Measurements from ENCODE around the gene ADARB1. TPM values are rescaled to one million over a fixed set of nuclear protein-coding genes. Genes with fewer than 3 reads are reported as not detected.
"Not testable (repeated sequence)": the region's sequence is repeated elsewhere in the genome, so short reads cannot be mapped to it uniquely, and the experiment has no call there.

The ADARB1 gene
- total RNA-seq, 5 donors from 2014 or later (not counting 1 experiment from before 2014, with no cell fraction given) = 39.7 to 50.3 (median 44.5) TPM

DNA sequence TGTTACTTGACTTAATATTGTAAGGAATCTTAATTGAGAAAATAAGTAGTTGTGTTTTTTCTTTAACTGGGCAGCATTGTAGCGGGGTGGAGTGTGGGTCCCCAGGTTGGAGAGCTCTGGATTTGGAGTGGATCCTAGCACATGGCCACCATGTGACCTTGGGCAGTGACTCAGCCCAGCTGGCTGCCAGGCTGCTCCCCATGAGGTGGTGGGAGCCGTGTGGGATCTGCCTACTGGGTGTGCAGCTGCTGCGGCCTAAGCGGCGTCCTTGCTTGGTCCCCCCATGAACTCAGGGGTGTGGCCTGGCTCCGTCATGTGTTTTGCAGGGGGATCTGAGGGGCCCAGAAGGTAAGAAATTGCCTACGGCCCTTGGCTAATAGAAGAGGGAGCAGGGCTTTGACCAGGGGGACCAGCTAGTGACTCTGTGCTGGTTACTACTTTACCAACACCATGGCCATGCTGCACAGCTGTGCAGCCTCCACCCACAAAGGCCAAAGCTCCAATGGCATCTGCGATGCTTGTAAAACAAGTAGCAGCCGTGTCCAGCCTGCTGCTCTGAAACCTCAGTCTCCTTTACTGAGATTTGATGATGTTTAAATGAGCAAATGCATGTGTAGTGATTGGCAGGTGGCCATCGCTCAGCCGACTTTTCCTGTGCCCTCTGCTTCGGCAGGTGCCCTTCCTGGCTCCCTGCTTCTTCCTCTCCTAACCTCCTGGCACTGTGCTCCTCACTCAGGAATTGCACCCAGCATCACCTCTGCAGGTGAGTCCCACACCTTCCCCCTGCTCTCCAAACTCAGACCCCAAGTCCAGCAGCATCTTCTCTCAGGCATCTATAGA, 68.3 kb downstream of the ADARB1 start:
- CTCF ChIA-PET = interaction anchor here in 1 of 2 donors (1.2 kb wide), 1 partner anchor 150 kb away, joined by 3 read pairs; no protein-coding TSS in a partner anchor

DNA sequence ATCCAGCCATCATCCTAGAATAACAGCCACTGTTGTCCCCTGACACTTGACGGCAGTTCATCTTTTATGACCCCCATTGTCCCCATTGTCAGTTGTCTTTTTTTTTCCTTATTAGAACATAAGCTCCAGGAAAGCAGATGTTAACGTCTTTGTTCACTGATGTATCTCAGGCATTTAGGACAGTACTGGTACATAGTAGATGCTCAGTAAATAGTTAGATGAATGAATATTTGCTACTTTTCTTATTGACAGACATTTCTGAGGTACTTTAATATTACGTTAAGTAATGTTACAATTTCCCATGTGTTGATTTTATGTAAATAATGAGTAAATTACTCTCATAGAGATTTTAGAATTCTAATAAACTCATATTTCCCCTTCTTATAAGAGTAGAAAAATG, 69.5 kb downstream of the ADARB1 start:
- H3K36me3 Mint-ChIP-seq = peaks cover 41% of the 10 kb centered on the region
- no CpG with 5 or more reads among the region's 3 CpGs for WGBS (ENCODE audit: insufficient coverage)

More for the DNA sequence above, 68.3 kb downstream of the ADARB1 start:
- no peak overlapping the region for H3K27ac ChIP-seq (ENCODE audit: low read length)
- Mint-ChIP-seq H3K4me1 (peaks cover 8 to 18% (median 15%) of the 10 kb centered on the region in 3 donors), H3K27me3 (no peaks in the 10 kb centered on the region), H3K27ac (no peak overlapping the region), H3K9me3 (no peaks in the 10 kb centered on the region), H3K36me3 (peaks cover 35% of the 10 kb centered on the region), H3K4me3 (no peak overlapping the region)
- POLR2A ChIA-PET = no interaction called here
- peaks cover 0 to 5% of the 10 kb centered on the region in 2 experiments for H3K4me1 ChIP-seq (ENCODE audit: control insufficient read depth in 1 of 2, extremely low read depth in 1 of 2, insufficient read depth in 2 of 2, low read length in 2 of 2)
- H3K9me3 ChIP-seq = no peaks in the 10 kb centered on the region
- WGBS (ENCODE audit: insufficient coverage) = 97% methylated on average over 9 of the region's 12 CpGs
- no peak overlapping the region for H3K4me3 ChIP-seq (ENCODE audit: control insufficient read depth in 1 of 2, extremely low read depth in 1 of 2, low read length in 1 of 2)
- H3K27me3 ChIP-seq (replicated peaks in 1 of 2; ENCODE audit: control insufficient read depth in 2 of 2, extremely low read depth in 1 of 2, insufficient read depth in 2 of 2, low read length in 1 of 2) = no peaks in the 10 kb centered on the region
- DNase-seq (no peak), ATAC-seq (replicated peaks in 1 of 4) (no peak)
- peaks cover 12 to 17% of the 10 kb centered on the region in 2 donors for H3K36me3 ChIP-seq (ENCODE audit: control insufficient read depth in 2 of 2, extremely low read depth in 1 of 2, insufficient read depth in 1 of 2, low read length in 1 of 2)

DNA sequence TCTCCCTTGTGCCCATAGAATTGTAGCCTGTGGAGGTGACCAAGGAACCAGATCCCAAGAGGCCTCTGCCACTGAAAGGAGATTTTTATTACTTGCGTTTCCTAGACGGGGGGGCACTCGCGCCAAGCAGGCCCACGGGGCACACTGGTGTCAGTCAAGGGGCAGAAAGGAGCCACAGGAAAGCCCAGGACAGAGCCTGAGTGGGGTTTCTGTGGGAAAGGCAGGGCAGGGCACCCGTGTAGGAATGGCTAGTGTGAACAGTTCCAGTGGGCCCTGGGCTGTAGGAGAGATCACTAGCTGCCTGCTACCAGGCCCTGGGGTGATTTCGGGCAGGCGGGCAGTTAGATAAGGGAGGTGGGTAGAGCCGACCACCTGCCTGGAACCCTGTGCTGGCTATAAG, 70.8 kb downstream of the ADARB1 start:
- H3K27ac ChIP-seq (ENCODE audit: low read length) = no peak overlapping the region
- Mint-ChIP-seq H3K4me1 (peaks cover 2 to 11% (median 4%) of the 10 kb centered on the region in 3 donors), H3K36me3 (peaks cover 42% of the 10 kb centered on the region), H3K9me3 (no peaks in the 10 kb centered on the region), H3K27me3 (no peaks in the 10 kb centered on the region), H3K4me3 (no peak overlapping the region), H3K27ac (no peak overlapping the region)
- 89% methylated on average over 6 of the region's 9 CpGs for WGBS (ENCODE audit: insufficient coverage)
- ChIA-PET POLR2A (no interaction called here), CTCF (no interaction called here)
- H3K27me3 ChIP-seq (replicated peaks in 1 of 2; ENCODE audit: control insufficient read depth in 2 of 2, extremely low read depth in 1 of 2, insufficient read depth in 2 of 2, low read length in 1 of 2) = no peaks in the 10 kb centered on the region
- H3K4me1 ChIP-seq (ENCODE audit: control insufficient read depth in 1 of 2, extremely low read depth in 1 of 2, insufficient read depth in 2 of 2, low read length in 2 of 2) = peaks cover 0 to 4% of the 10 kb centered on the region in 2 experiments
- H3K36me3 ChIP-seq (ENCODE audit: control insufficient read depth in 2 of 2, extremely low read depth in 1 of 2, insufficient read depth in 1 of 2, low read length in 1 of 2) = peaks cover 18 to 22% of the 10 kb centered on the region in 2 donors
- H3K4me3 ChIP-seq (ENCODE audit: control insufficient read depth in 1 of 2, extremely low read depth in 1 of 2, low read length in 1 of 2) = no peak overlapping the region
- ATAC-seq (replicated peaks in 1 of 4) (no peak), DNase-seq (no peak)
- no peaks in the 10 kb centered on the region for H3K9me3 ChIP-seq

More for the DNA sequence above, 69.5 kb downstream of the ADARB1 start:
- Histone ChIP-seq H3K9me3 (no peaks in the 10 kb centered on the region), H3K27me3 (replicated peaks in 1 of 2; ENCODE audit: control insufficient read depth in 2 of 2, extremely low read depth in 1 of 2, insufficient read depth in 2 of 2, low read length in 1 of 2) (no peaks in the 10 kb centered on the region), H3K36me3 (ENCODE audit: control insufficient read depth in 2 of 2, extremely low read depth in 1 of 2, insufficient read depth in 1 of 2, low read length in 1 of 2) (peaks cover 18 to 21% of the 10 kb centered on the region in 2 donors), H3K4me1 (ENCODE audit: control insufficient read depth in 1 of 2, extremely low read depth in 1 of 2, insufficient read depth in 2 of 2, low read length in 2 of 2) (peaks cover 0 to 5% of the 10 kb centered on the region in 2 experiments), H3K27ac (ENCODE audit: low read length) (no peak overlapping the region), H3K4me3 (ENCODE audit: control insufficient read depth in 1 of 2, extremely low read depth in 1 of 2, low read length in 1 of 2) (no peak overlapping the region)
- ChIA-PET CTCF (no interaction called here), POLR2A (no interaction called here)
- no peak overlapping the region for H3K4me3 Mint-ChIP-seq
- no peak for ATAC-seq (replicated peaks in 1 of 4)
- H3K27me3 Mint-ChIP-seq = no peaks in the 10 kb centered on the region
- no peak for DNase-seq
- peaks cover 2 to 18% (median 10%) of the 10 kb centered on the region in 3 donors for H3K4me1 Mint-ChIP-seq
- H3K27ac Mint-ChIP-seq = no peak overlapping the region
- H3K9me3 Mint-ChIP-seq = no peaks in the 10 kb centered on the region

DNA sequence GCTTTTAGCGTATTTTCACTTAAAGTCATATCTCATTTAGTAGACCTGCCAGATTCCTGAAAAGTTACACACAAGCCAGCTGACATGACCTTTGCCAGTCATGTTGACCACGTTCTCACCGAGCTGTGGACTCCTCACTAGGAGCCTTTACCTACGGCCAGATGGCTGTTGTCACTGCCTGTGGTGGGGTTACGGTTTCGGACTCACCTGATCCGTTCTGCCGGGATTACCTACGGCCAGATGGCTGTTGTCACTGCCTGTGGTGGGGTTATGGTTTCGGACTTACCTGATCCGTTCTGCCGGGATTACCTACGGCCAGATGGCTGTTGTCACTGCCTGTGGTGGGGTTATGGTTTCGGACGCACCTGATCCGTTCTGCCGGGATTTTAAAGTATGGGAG, 71.5 kb downstream of the ADARB1 start:
- H3K4me3 ChIP-seq (ENCODE audit: control insufficient read depth in 1 of 2, extremely low read depth in 1 of 2, low read length in 1 of 2); H3K9me3 ChIP-seq; DNase-seq; ATAC-seq (replicated peaks in 1 of 4); H3K27ac ChIP-seq (ENCODE audit: low read length); H3K27me3 Mint-ChIP-seq; H3K27me3 ChIP-seq (replicated peaks in 1 of 2; ENCODE audit: control insufficient read depth in 2 of 2, extremely low read depth in 1 of 2, insufficient read depth in 2 of 2, low read length in 1 of 2); H3K9me3 Mint-ChIP-seq; H3K4me1 ChIP-seq (ENCODE audit: control insufficient read depth in 1 of 2, extremely low read depth in 1 of 2, insufficient read depth in 2 of 2, low read length in 2 of 2); H3K27ac Mint-ChIP-seq; POLR2A ChIA-PET; CTCF ChIA-PET; H3K4me3 Mint-ChIP-seq: not testable (repeated sequence)
- H3K4me1 Mint-ChIP-seq = peaks cover 0 to 11% (median 2%) of the 10 kb centered on the region in 3 donors
- WGBS (ENCODE audit: insufficient coverage) = 98% methylated on average over 7 of the region's 17 CpGs
- peaks cover 42% of the 10 kb centered on the region for H3K36me3 Mint-ChIP-seq
- peaks cover 18 to 20% of the 10 kb centered on the region in 2 donors for H3K36me3 ChIP-seq (ENCODE audit: control insufficient read depth in 2 of 2, extremely low read depth in 1 of 2, insufficient read depth in 1 of 2, low read length in 1 of 2)

DNA sequence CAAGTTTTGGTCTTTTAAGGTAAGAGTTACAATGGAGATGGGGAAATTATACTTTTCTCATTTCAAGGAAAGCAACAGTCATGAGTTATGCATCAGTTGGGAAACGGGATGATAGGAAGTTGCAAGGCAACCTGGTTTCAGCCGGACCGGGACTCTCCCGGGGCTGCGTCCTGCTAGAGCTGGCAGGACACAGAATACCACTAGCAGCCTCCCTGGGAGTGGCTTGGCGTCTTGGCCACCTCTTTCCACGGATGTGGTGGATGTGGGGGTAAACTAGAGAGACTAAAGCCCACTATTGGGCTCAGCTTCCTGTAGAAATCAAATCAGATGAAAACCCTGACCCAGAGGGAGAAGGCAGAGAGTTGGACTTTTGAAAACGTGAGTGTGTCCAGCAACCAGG, 71.9 kb downstream of the ADARB1 start:
- Histone ChIP-seq H3K27ac (ENCODE audit: low read length) (no peak overlapping the region), H3K4me1 (ENCODE audit: control insufficient read depth in 1 of 2, extremely low read depth in 1 of 2, insufficient read depth in 2 of 2, low read length in 2 of 2) (peaks cover 0 to 4% of the 10 kb centered on the region in 2 experiments), H3K4me3 (ENCODE audit: control insufficient read depth in 1 of 2, extremely low read depth in 1 of 2, low read length in 1 of 2) (no peak overlapping the region), H3K27me3 (replicated peaks in 1 of 2; ENCODE audit: control insufficient read depth in 2 of 2, extremely low read depth in 1 of 2, insufficient read depth in 2 of 2, low read length in 1 of 2) (no peaks in the 10 kb centered on the region), H3K36me3 (ENCODE audit: control insufficient read depth in 2 of 2, extremely low read depth in 1 of 2, insufficient read depth in 1 of 2, low read length in 1 of 2) (peaks cover 18 to 20% of the 10 kb centered on the region in 2 donors), H3K9me3 (no peaks in the 10 kb centered on the region)
- H3K4me1 Mint-ChIP-seq = peaks cover 2 to 11% (median 5%) of the 10 kb centered on the region in 3 donors
- no peak overlapping the region for H3K4me3 Mint-ChIP-seq
- ATAC-seq (replicated peaks in 1 of 4) = no peak
- no peak overlapping the region for H3K27ac Mint-ChIP-seq
- ChIA-PET CTCF (interaction anchor here in 1 of 2 donors (1.6 kb wide), 1 partner anchor 8 kb away, joined by 4 read pairs; no protein-coding TSS in a partner anchor), POLR2A (no interaction called here)
- no peaks in the 10 kb centered on the region for H3K9me3 Mint-ChIP-seq
- 82% methylated on average over 2 of the region's 8 CpGs for WGBS (ENCODE audit: insufficient coverage)
- no peaks in the 10 kb centered on the region for H3K27me3 Mint-ChIP-seq
- peaks cover 42% of the 10 kb centered on the region for H3K36me3 Mint-ChIP-seq
- no peak for DNase-seq

DNA sequence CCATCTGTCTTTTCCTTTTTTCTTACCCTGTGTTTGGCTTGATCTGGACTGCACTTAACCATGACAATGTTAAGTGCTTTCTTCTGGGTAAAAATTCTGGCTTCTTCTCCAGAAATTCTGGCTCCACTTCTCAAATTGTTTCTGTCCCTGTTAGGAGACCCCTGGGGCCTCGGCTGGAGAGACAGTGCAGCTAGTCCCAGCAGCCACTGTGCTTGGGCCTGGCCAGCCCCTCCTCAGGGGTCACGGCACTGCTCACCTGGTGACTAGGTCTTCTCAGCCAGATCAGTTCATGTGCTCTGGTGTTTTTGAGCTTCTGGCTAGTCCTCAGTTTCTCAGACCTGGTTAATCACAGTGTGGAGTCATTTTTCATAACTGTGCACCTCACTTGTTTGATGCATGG, 72.4 kb downstream of the ADARB1 start:
- Histone ChIP-seq H3K4me1 (ENCODE audit: control insufficient read depth in 1 of 2, extremely low read depth in 1 of 2, insufficient read depth in 2 of 2, low read length in 2 of 2) (peaks cover 4 to 9% of the 10 kb centered on the region in 2 experiments), H3K27me3 (replicated peaks in 1 of 2; ENCODE audit: control insufficient read depth in 2 of 2, extremely low read depth in 1 of 2, insufficient read depth in 2 of 2, low read length in 1 of 2) (no peaks in the 10 kb centered on the region), H3K4me3 (ENCODE audit: control insufficient read depth in 1 of 2, extremely low read depth in 1 of 2, low read length in 1 of 2) (no peak overlapping the region), H3K27ac (ENCODE audit: low read length) (no peak overlapping the region), H3K9me3 (no peaks in the 10 kb centered on the region), H3K36me3 (ENCODE audit: control insufficient read depth in 2 of 2, extremely low read depth in 1 of 2, insufficient read depth in 1 of 2, low read length in 1 of 2) (peaks cover 18 to 20% of the 10 kb centered on the region in 2 donors)
- Mint-ChIP-seq H3K27ac (no peak overlapping the region), H3K4me3 (no peak overlapping the region), H3K36me3 (peaks cover 45% of the 10 kb centered on the region), H3K4me1 (peaks cover 7 to 16% (median 8%) of the 10 kb centered on the region in 3 donors), H3K27me3 (no peaks in the 10 kb centered on the region), H3K9me3 (no peaks in the 10 kb centered on the region)
- ChIA-PET CTCF (interaction anchor here in 1 of 2 donors (1.6 kb wide), 1 partner anchor 9 kb away, joined by 4 read pairs; no protein-coding TSS in a partner anchor), POLR2A (no interaction called here)
- 88% methylated on average over 2 of the region's 2 CpGs for WGBS (ENCODE audit: insufficient coverage)
- ATAC-seq (replicated peaks in 1 of 4) (no peak), DNase-seq (no peak)

Data from T-cell (primary cell).